Keratinocyte (primary cell): ENCODE results near the gene CUEDC1.

Experiments used
- CTCF ChIP-seq, 3 experiments: IDR thresholded peaks in 1 of 3; conservative IDR thresholded peaks in 1 of 3; optimal IDR thresholded peaks in 1 of 3; 2 replicates in 2 of 3; 3 replicates in 1 of 3; pipeline versions ENCODE3 to v1.5.1; 2011; ENCODE audit warnings: low read length in 3 of 3, mild to moderate bottlenecking in 3 of 3, moderate library complexity in 2 of 3, control low read depth in 1 of 3, inconsistent platforms in 1 of 3; ENCODE audit not compliant: insufficient read depth in 2 of 3; ENCODE audit errors: extremely low read depth in 1 of 3
- EZH2 ChIP-seq: IDR thresholded peaks from one replicate; pipeline ENCODE4 v1.6.1; 2012; ENCODE audit warnings: inconsistent platforms, mild to moderate bottlenecking, low read length, moderate library complexity

GRCh38 chr17:57920916-57921703 lies 34.1 kb downstream of the CUEDC1 start:
- TF ChIP-seq CTCF (optimal IDR thresholded peaks at IDR 0.05 in 1 of 3, IDR thresholded peaks at IDR 0.05 in 1 of 3, conservative IDR thresholded peaks at IDR 0.05 in 1 of 3; ENCODE audit: extremely low read depth in 1 of 3, insufficient read depth in 2 of 3, low read length in 3 of 3) (no peak), EZH2 (no peak)
